CD14-positive monocyte (primary cell): ENCODE results near the gene SP7. TPM values are rescaled to one million over a fixed set of nuclear protein-coding genes. Genes with fewer than 3 reads are reported as not detected.

Experiments
- DNase-seq, 3 donors: peaks; one replicate each; pipeline ENCODE4 v3.0.0-alpha.2; 2011 to 2022
- H2AFZ ChIP-seq: 2 replicates; pipeline ENCODE4 v1.6.0; 2012; ENCODE audit warnings: mild to moderate bottlenecking, low read depth, low read length, inconsistent platforms; ENCODE audit not compliant: insufficient read depth, poor library complexity, severe bottlenecking
- H3K27ac ChIP-seq, 2 donors: 1 replicate in 1 of 2; 2 replicates in 1 of 2; pipeline ENCODE4 v1.5.1; 2012 to 2013; ENCODE audit warnings: low read length in 2 of 2, control low read depth in 1 of 2, inconsistent platforms in 1 of 2, low read depth in 1 of 2, mild to moderate bottlenecking in 1 of 2
- H3K27me3 ChIP-seq, 2 donors: one replicate each; pipeline versions ENCODE4 v1.6.0 to v1.6.1; 2011 to 2013; ENCODE audit warnings: low read length in 2 of 2; ENCODE audit not compliant: control insufficient read depth in 2 of 2, insufficient read depth in 2 of 2
- H3K36me3 ChIP-seq, 2 donors: replicated peaks in 1 of 2; 1 replicate in 1 of 2; 2 replicates in 1 of 2; pipeline versions ENCODE4 v1.5.1 to v1.6.1; 2012 to 2013; ENCODE audit warnings: low read length in 2 of 2, control low read depth in 1 of 2, inconsistent platforms in 1 of 2, mild to moderate bottlenecking in 1 of 2; ENCODE audit not compliant: insufficient read depth in 2 of 2, control insufficient read depth in 1 of 2
- H3K4me1 ChIP-seq, 2 donors: 1 replicate in 1 of 2; 2 replicates in 1 of 2; pipeline versions ENCODE4 v1.5.1 to v1.6.1; 2012 to 2013; ENCODE audit warnings: low read length in 2 of 2, control low read depth in 1 of 2, inconsistent platforms in 1 of 2, mild to moderate bottlenecking in 1 of 2, moderate library complexity in 1 of 2; ENCODE audit not compliant: insufficient read depth in 2 of 2, control insufficient read depth in 1 of 2
- H3K4me2 ChIP-seq: replicated peaks from 2 replicates; pipeline ENCODE3; 2012; ENCODE audit warnings: low read length, moderate library complexity, mild to moderate bottlenecking; ENCODE audit not compliant: poor library complexity, severe bottlenecking; ENCODE audit errors: extremely low read depth
- H3K4me3 ChIP-seq, 3 experiments: fragments of 200-600 bp in 1 of 3; sonication (generic) in 1 of 3; replicated peaks in 1 of 3; 1 replicate in 2 of 3; 2 replicates in 1 of 3; pipeline ENCODE4 v1.5.1; 2011 to 2013; ENCODE audit warnings: low read length in 3 of 3, mild to moderate bottlenecking in 3 of 3, control low read depth in 2 of 3, low read depth in 2 of 3, inconsistent platforms in 1 of 3, moderate library complexity in 1 of 3
- H3K79me2 ChIP-seq: 2 replicates; pipeline ENCODE4 v1.6.0; 2012; ENCODE audit warnings: mild to moderate bottlenecking, control low read depth, inconsistent platforms, low read length, moderate library complexity; ENCODE audit not compliant: insufficient read depth
- H3K9ac ChIP-seq: 2 replicates; pipeline ENCODE4 v1.6.0; 2017; ENCODE audit warnings: low read length, mild to moderate bottlenecking; ENCODE audit not compliant: insufficient read depth, poor library complexity, severe bottlenecking
- H3K9me3 ChIP-seq, 2 donors: replicated peaks in 1 of 2; 1 replicate in 1 of 2; 2 replicates in 1 of 2; pipeline versions ENCODE4 v1.5.1 to v1.6.1; 2012 to 2013; ENCODE audit warnings: low read length in 2 of 2, control low read depth in 1 of 2; ENCODE audit not compliant: control insufficient read depth in 1 of 2, insufficient read depth in 1 of 2
- H4K20me1 ChIP-seq: 2 replicates; pipeline ENCODE4 v1.6.0; 2012; ENCODE audit warnings: mild to moderate bottlenecking, low read length, control low read depth, moderate library complexity; ENCODE audit not compliant: insufficient read depth
- H3K27ac Mint-ChIP-seq, 7 donors: one replicate each; pipeline ENCODE4 v1.8.0; 2020; ENCODE audit warnings: mild to moderate bottlenecking in 7 of 7, mixed read lengths in 7 of 7, moderate library complexity in 6 of 7, inconsistent platforms in 2 of 7
- H3K27me3 Mint-ChIP-seq, 3 donors: one replicate each; pipeline ENCODE4 v1.8.0; 2021 to 2022; ENCODE audit warnings: low read depth in 3 of 3, mild to moderate bottlenecking in 3 of 3, mixed read lengths in 3 of 3, moderate library complexity in 3 of 3, inconsistent platforms in 1 of 3
- H3K36me3 Mint-ChIP-seq, 2 donors: one replicate each; pipeline ENCODE4 v1.8.0; 2020; ENCODE audit warnings: mixed read lengths in 2 of 2, inconsistent platforms in 1 of 2, mild to moderate bottlenecking in 1 of 2
- H3K4me1 Mint-ChIP-seq: one replicate; pipeline ENCODE4 v1.8.0; 2020; ENCODE audit warnings: mild to moderate bottlenecking, mixed read lengths
- H3K4me3 Mint-ChIP-seq, 2 donors: one replicate each; pipeline ENCODE4 v1.8.0; 2020; ENCODE audit warnings: mild to moderate bottlenecking in 2 of 2, mixed read lengths in 2 of 2, moderate library complexity in 1 of 2
- H3K9me3 Mint-ChIP-seq, 7 donors: one replicate each; pipeline ENCODE4 v1.8.0; 2020 to 2022; ENCODE audit warnings: mixed read lengths in 7 of 7, mild to moderate bottlenecking in 6 of 7, moderate library complexity in 6 of 7, inconsistent platforms in 2 of 7
- CTCF ChIP-seq: fragments of 200-600 bp; IDR thresholded peaks from one replicate; pipeline ENCODE4 v1.8.0; 2022; ENCODE audit warnings: antibody characterized with exemption, mild to moderate bottlenecking
- WGBS: methylation state at CpG from one replicate; pipeline ENCODE4 v1.1.5; 2013; ENCODE audit warnings: missing lambda C conversion rate; ENCODE audit not compliant: insufficient coverage; 5-methylcytosine and 5-hydroxymethylcytosine counted together
- intact Hi-C, 2 donors: fragments of 100-400 bp; cut with micrococcal nuclease; formaldehyde crosslinking; loops; one replicate each; pipeline versions ENCODE4 v1.15.0 to v1.15.1; 2023
- polyA plus RNA-seq, 3 donors: library from polyadenylated mRNA; depleted of rRNA in 1 of 3; unstranded in 2 of 3; stranded (reverse) in 1 of 3; fragments of 300-500 nt in 2 of 3; fragments of >200 nt in 1 of 3; fragmentation: Illumina TruSeq in 2 of 3; gene quantifications; 1 replicate in 2 of 3; 2 replicates in 1 of 3; pipeline ENCODE4 v1.2.3, GENCODE V29; 2012 to 2021

SP7 gene
- polyA plus RNA-seq, 3 donors = 0.04 TPM; not detected in 2

DNA sequence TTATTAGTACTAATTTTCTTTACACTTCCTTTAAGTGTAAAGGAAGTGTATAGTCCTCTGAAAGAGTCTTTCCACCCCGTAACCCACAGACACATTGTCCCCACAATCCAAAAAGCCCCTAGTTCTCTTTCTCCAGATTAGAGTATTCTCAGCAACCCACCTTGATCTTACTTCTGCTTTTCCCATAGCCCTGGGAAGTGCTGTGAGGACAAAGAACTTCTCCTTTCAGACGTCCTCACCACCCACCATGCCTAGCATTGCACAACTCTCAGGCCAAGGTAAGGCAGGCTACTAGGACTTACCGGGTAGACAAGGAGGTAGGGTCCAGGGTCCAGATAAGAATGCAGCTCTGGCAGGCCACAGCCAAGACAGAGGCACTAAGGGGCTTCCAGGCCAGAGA is 22.2 kb downstream of the SP7 start:
- Histone ChIP-seq H3K36me3 (peaks cover 48 to 75% of the 10 kb centered on the region in 2 donors), H3K27me3 (no peaks in the 10 kb centered on the region), H2AFZ (no peak overlapping the region), H3K9ac (no peak overlapping the region), H4K20me1 (no peaks in the 10 kb centered on the region), H3K9me3 (no peaks in the 10 kb centered on the region), H3K4me2 (no peak overlapping the region), H3K4me1 (peaks cover 0 to 5% of the 10 kb centered on the region in 2 donors), H3K4me3 (no peak overlapping the region), H3K79me2 (no peaks in the 10 kb centered on the region), H3K27ac (peak overlapping the region in 1 of 2 donors; percentile 42)
- Mint-ChIP-seq H3K4me3 (no peak overlapping the region), H3K9me3 (peaks cover 0 to 2% (median 0%) of the 10 kb centered on the region in 7 donors), H3K27me3 (peaks cover 0 to 2% (median 0%) of the 10 kb centered on the region in 3 donors), H3K27ac (peak overlapping the region in 4 of 7 donors; percentile 3 to 76 (median 64)), H3K36me3 (peaks cover 56 to 87% of the 10 kb centered on the region in 2 donors), H3K4me1 (peaks cover 6% of the 10 kb centered on the region)
- WGBS = 0% methylated on average over 1 of the region's 3 CpGs
- TF ChIP-seq CTCF = no peak
- intact Hi-C loops = no loop called here
- DNase-seq = peak in 1 of 3 donors; percentile 33

- no peak overlapping the region for H3K9ac ChIP-seq
- Mint-ChIP-seq H3K27ac (peak overlapping the region in 4 of 7 donors; percentile 4 to 79 (median 58)), H3K4me1 (peaks cover 6% of the 10 kb centered on the region), H3K4me3 (no peak overlapping the region), H3K36me3 (peaks cover 64 to 89% of the 10 kb centered on the region in 2 donors), H3K27me3 (peaks cover 0 to 1% (median 0%) of the 10 kb centered on the region in 3 donors), H3K9me3 (peaks cover 0 to 1% (median 0%) of the 10 kb centered on the region in 7 donors)
- H3K36me3 ChIP-seq = peaks cover 61 to 76% of the 10 kb centered on the region in 2 donors
- no peak overlapping the region for H3K27ac ChIP-seq
- H3K4me2 ChIP-seq = no peak overlapping the region
- WGBS = 100% methylated on average over 1 of the region's 4 CpGs
- no peak for DNase-seq
- H3K4me1 ChIP-seq = no peaks in the 10 kb centered on the region
- no peaks in the 10 kb centered on the region for H3K9me3 ChIP-seq
- intact Hi-C loops = no loop called here
- no peak overlapping the region for H3K4me3 ChIP-seq
- no peaks in the 10 kb centered on the region for H4K20me1 ChIP-seq
- no peaks in the 10 kb centered on the region for H3K79me2 ChIP-seq
- no peak for TF ChIP-seq CTCF
- H2AFZ ChIP-seq = no peak overlapping the region
- H3K27me3 ChIP-seq = no peaks in the 10 kb centered on the region
Measured at GRCh38 chr12:53308276-53308675, 27.9 kb downstream of the SP7 start.
